ENCODE data around the gene ADAM12. TPM values are rescaled to one million over a fixed set of nuclear protein-coding genes. Genes with fewer than 3 reads are reported as not detected.

ADAM12 gene
- total and polyA plus RNA-seq, 9 of the 15 experiments (the other 6 are each of a cell fraction or from before 2014, with no cell fraction given): not detected

DNA sequence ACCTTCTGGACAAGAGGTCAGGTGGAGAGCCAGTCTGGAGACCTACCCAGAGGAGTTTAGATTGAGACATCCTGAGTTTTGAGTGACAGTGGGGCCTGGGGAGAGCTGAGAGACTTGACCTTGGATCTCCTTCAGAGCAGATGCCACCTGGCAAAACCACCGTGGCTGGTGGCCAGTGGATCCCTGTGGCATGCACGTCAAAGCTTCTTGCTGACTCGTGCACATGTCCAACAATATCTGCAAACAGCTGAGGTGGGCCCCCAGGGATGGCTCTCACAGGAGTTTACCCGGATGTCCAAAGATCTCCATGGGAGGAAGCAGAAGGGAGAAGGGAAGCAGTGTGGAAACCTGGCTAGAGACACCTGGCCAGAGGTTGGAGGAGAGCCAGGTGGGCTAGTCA lies 261.4 kb downstream of the ADAM12 start:
- no peak overlapping the region for H3K9ac ChIP-seq (ENCODE audit: insufficient read depth in 1 of 2, low read depth in 2 of 2, low read length in 2 of 2)
- no peaks in the 10 kb centered on the region for H3K9me1 ChIP-seq (ENCODE audit: control insufficient read depth, insufficient read depth, low read length)
- H3K27me3 ChIP-seq (ENCODE audit: control insufficient read depth in 2 of 2, insufficient read depth in 2 of 2, low read length in 2 of 2): peaks cover 0 to 13% of the 10 kb centered on the region in 2 experiments; a peak in 2 of 5 replicates
- 6% methylated on average over 4 of the region's 4 CpGs for WGBS (ENCODE audit: insufficient coverage, low coverage, missing lambda C conversion rate)
- no peaks in the 10 kb centered on the region for H3K36me3 ChIP-seq (ENCODE audit: control insufficient read depth, insufficient read depth, low read length)
- in situ Hi-C loops (cut with MboI): no loop called here
- no TSS peak for BruUV-seq (replicated peaks)
- H2AFZ ChIP-seq (ENCODE audit: low read depth, low read length): no peak overlapping the region
- H4K20me1 ChIP-seq (replicated peaks; ENCODE audit: control insufficient read depth, insufficient read depth, low read length): no peaks in the 10 kb centered on the region
- H3K27ac ChIP-seq (ENCODE audit: extremely low read depth, low read depth, low read length): no peak overlapping the region
- ChIA-PET CTCF (ENCODE audit: low intra/inter-chr PET ratio) (no interaction called here), POLR2A (interaction anchor here (1.0 kb wide), 1 partner anchor 12 kb away, joined by 4 read pairs; no protein-coding TSS in a partner anchor)
- no peak for DNase-seq (ENCODE audit: extremely low read depth in 1 of 4, low spot score in 3 of 4)
- TF ChIP-seq, protein P1, sequence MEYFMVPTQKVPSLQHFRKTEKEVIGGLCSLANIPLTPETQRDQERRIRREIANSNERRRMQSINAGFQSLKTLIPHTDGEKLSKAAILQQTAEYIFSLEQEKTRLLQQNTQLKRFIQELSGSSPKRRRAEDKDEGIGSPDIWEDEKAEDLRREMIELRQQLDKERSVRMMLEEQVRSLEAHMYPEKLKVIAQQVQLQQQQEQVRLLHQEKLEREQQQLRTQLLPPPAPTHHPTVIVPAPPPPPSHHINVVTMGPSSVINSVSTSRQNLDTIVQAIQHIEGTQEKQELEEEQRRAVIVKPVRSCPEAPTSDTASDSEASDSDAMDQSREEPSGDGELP (CRISPR knock-in tag; IDR thresholded peaks at IDR 0.05; ENCODE audit: borderline replicate concordance): no peak
- TF ChIP-seq NR2F6 (CRISPR knock-in tag; IDR thresholded peaks at IDR 0.05) (no peak), GABPB2 (CRISPR knock-in tag; conservative IDR thresholded peaks at IDR 0.05) (no peak)
- intact Hi-C loops (cut with micrococcal nuclease): no loop called here
- H3K79me2 ChIP-seq (ENCODE audit: control insufficient read depth, insufficient read depth, low read length): no peaks in the 10 kb centered on the region
- ATAC-seq: no peak
- FAIRE-seq: no peak
- no peak overlapping the region for H3K4me3 ChIP-seq
- H3K4me2 ChIP-seq (ENCODE audit: insufficient read depth, low read length): no peak overlapping the region
- H3K4me1 ChIP-seq (replicated peaks in 1 of 2; ENCODE audit: control insufficient read depth in 2 of 2, insufficient read depth in 2 of 2, low read length in 2 of 2): no peaks in the 10 kb centered on the region
- H3K9me3 ChIP-seq (replicated peaks; ENCODE audit: control insufficient read depth, insufficient read depth, low read depth, low read length): no peaks in the 10 kb centered on the region

DNA sequence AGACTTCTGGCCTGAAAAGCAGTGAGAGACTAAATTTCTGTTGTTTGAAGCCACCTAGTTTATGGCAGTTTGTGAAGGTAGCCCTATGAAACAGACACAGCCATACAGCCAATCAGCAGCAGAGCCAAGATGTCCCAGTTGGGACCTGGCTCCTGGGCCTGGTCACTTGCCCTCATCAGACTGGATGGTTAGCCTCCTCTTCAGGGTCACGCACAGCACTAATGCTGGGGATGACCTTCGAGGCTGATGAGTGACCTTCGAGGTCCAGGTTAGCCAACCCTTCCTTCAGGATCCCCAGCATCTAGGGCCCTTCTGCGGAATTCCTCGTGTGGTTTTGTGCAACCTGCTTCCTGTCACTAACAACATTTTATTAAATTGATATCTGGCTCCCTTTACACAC lies 262.3 kb downstream of the ADAM12 start:
- in situ Hi-C loops (cut with MboI): no loop called here

More for the DNA sequence above, 262.3 kb downstream of the ADAM12 start:
- BruUV-seq (replicated peaks): no TSS peak
- no peak overlapping the region for H3K27ac ChIP-seq (ENCODE audit: extremely low read depth, low read depth, low read length)
- 9% methylated on average over 5 of the region's 5 CpGs for WGBS (ENCODE audit: insufficient coverage, low coverage, missing lambda C conversion rate)
- no peak for TF ChIP-seq HMGN3 (IDR thresholded peaks at IDR 0.05; ENCODE audit: borderline replicate concordance, extremely low read depth, insufficient read length, low read depth, low read length)
- no peak for TF ChIP-seq SMARCC2 (IDR thresholded peaks at IDR 0.05; ENCODE audit: low read depth)
- TF ChIP-seq RBM39 (optimal IDR thresholded peaks at IDR 0.05; ENCODE audit: low read depth, low read length): no peak
- no peak for TF ChIP-seq RBFOX2 (IDR thresholded peaks at IDR 0.05; ENCODE audit: low read depth, low read length)
- TF ChIP-seq, protein P2, sequence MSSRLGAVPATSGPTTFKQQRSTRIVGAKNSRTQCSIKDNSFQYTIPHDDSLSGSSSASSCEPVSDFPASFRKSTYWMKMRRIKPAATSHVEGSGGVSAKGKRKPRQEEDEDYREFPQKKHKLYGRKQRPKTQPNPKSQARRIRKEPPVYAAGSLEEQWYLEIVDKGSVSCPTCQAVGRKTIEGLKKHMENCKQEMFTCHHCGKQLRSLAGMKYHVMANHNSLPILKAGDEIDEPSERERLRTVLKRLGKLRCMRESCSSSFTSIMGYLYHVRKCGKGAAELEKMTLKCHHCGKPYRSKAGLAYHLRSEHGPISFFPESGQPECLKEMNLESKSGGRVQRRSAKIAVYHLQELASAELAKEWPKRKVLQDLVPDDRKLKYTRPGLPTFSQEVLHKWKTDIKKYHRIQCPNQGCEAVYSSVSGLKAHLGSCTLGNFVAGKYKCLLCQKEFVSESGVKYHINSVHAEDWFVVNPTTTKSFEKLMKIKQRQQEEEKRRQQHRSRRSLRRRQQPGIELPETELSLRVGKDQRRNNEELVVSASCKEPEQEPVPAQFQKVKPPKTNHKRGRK (tag; IDR thresholded peaks at IDR 0.05): no peak
- TF ChIP-seq KDM4B (IDR thresholded peaks at IDR 0.05; ENCODE audit: borderline replicate concordance in 2 of 2, low read depth in 1 of 2): no peak
- H2AFZ ChIP-seq (ENCODE audit: low read depth, low read length): no peak overlapping the region
- no peak overlapping the region for H3K9ac ChIP-seq (ENCODE audit: insufficient read depth in 1 of 2, low read depth in 2 of 2, low read length in 2 of 2)
- no peak for DNase-seq (ENCODE audit: extremely low read depth in 1 of 4, low spot score in 3 of 4)
- no peaks in the 10 kb centered on the region for H3K79me2 ChIP-seq (ENCODE audit: control insufficient read depth, insufficient read depth, low read length)
- no peaks in the 10 kb centered on the region for H3K4me1 ChIP-seq (replicated peaks in 1 of 2; ENCODE audit: control insufficient read depth in 2 of 2, insufficient read depth in 2 of 2, low read length in 2 of 2)
- no peak overlapping the region for H3K4me2 ChIP-seq (ENCODE audit: insufficient read depth, low read length)
- intact Hi-C loops (cut with micrococcal nuclease): no loop called here
- no peak overlapping the region for H3K4me3 ChIP-seq
- peaks cover 0 to 13% of the 10 kb centered on the region in 2 experiments; a peak in 2 of 5 replicates for H3K27me3 ChIP-seq (ENCODE audit: control insufficient read depth in 2 of 2, insufficient read depth in 2 of 2, low read length in 2 of 2)
- no peaks in the 10 kb centered on the region for H3K9me1 ChIP-seq (ENCODE audit: control insufficient read depth, insufficient read depth, low read length)
- H3K9me3 ChIP-seq (replicated peaks; ENCODE audit: control insufficient read depth, insufficient read depth, low read depth, low read length): no peaks in the 10 kb centered on the region
- no peak for ATAC-seq
- ChIA-PET CTCF (ENCODE audit: low intra/inter-chr PET ratio) (no interaction called here), POLR2A (no interaction called here)
- H4K20me1 ChIP-seq (replicated peaks; ENCODE audit: control insufficient read depth, insufficient read depth, low read length): no peaks in the 10 kb centered on the region
- no peak for FAIRE-seq
- no peaks in the 10 kb centered on the region for H3K36me3 ChIP-seq (ENCODE audit: control insufficient read depth, insufficient read depth, low read length)

All from K562 (cell line).